Activated CD4-positive, alpha-beta T cell treated with anti-CD3 and anti-CD28 coated beads, Interleukin-2, Interleukin-6, amounts not matched to agents 100 ng/mL and 50 ng/mL, durations not matched to agents 16 hours and 8 hours (primary cell): ENCODE data around the gene FABP6.
"Not testable (repeated sequence)": the region's sequence is repeated elsewhere in the genome, so short reads cannot be mapped to it uniquely, and the experiment has no call there.

Source experiments
- DNase-seq: peaks from one replicate; pipeline ENCODE4 v3.0.0-alpha.2; 2020

Gene FABP6

DNA sequence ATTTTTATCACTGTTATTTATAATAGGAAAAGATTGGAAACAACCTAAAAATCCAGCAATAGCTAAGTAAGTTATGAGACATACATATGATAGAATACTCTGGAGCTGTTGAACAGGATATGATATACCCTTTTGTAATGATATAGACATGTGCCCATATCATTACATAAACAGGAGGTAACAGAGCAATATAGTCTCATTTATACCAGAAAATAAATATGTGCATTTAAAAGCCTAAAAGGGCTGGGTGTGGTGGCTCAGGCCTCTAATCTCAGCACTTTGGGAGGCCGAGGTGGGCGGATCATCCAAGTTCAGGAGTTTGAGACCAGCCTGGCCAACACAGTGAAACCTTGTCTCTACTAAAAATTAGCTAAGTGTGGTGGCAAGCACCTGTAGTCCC is 2.3 kb upstream of the FABP6 start:
- no peak for DNase-seq

DNA sequence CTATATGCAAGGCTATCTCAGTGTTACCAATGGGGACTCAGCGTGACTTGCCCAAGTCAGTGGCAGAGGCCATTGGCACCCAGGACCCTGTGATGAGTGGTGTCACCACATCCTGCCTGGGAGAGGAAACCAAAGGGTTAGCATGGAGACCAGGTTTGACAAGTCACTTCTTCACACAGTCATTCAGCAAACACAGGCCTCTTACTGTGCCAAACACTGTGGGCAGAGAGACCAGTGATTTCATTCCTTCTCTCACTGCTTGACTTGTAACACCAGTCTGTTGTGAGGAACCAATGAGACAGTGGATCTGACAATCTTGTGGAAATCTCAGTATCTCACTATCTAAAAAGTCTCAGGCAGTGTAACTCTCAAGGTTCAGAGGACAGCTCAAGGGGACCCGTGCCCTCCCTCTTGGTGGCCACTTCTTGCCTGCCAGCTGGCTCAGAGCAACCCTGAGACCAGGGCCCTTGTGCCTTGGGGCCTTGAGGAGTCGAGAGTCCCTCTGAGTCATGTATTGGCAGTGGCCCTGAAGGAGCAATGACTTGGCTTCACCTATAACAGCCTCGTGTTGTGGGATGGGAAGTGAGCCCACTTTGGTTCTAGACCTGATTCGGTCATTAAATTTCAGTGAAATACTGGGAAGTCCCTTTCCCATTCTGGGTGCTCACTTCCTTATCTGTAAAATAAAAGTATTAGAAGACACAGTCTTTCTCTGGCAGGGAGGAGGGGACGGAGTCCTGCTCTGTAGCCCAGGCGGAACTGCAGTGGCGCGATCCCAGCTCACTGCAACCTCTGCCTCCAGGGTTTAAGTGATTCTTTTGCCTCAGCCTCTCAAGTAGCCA is 1.6 kb downstream of the FABP6 start:
- peak; percentile 29 for DNase-seq

DNA sequence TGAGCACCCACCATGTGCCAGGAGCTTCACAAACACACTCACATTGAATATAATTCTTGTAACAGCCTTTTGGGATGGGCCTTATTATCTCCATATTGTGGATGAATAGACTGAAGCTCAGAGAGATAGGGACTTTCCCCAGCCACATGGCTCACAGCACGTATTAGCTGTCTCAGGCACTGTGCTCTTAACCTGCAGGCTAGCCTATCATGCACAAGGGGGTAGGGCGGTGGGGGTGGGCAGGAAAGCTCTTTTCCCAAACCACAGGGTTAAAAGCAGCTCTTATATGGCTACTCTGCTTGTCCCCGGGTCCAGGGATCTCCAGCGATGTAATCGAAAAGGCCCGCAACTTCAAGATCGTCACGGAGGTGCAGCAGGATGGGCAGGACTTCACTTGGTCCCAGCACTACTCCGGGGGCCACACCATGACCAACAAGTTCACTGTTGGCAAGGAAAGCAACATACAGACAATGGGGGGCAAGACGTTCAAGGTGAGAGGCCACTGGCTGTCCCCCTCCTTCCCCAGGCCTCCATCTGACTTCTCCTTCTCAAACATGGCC is 2.6 kb downstream of the FABP6 start:
- peak; percentile 9 for DNase-seq

DNA sequence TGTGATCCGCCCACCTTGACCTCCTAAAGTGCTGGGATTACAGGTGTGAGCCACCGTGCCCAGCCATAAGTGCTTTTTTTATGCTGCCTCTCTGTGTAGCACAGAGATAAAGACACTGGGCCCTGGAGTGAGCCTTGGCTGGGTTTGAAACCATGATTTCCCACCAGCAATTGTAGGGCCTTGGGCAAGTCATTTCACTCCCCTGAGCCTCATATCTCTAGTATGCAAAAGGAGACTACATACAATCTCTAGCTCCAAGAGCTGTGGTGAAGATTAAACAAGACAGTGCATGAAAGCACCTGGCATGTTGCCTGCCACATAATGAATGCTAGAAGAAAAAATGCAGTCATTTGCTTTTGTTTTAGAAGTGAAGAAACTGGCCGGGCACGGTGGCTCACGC is 3.9 kb downstream of the FABP6 start:
- DNase-seq: no peak

DNA sequence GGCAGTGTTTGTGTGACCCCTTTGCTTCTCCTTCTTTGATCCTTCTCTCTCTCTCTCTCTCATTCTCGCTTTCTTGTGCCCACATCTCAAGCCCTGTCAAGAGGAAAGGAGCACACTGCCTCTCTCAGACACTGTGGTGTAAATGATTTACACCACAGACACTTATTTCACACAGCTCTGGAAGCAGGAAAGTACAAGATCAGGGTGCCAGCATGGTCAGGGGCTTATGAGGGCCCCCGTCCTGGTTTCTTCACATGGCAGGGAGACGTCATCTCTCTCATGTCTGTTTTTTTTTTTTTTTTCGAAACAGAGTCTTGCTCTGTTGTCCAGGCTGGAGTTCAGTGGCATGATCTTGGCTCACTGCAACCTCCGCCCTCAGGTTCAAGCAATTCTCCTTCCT is 6.4 kb downstream of the FABP6 start:
- DNase-seq: no peak

GRCh38 chr5:160237571-160238093 is 8.3 kb downstream of the FABP6 start:
- DNase-seq: no peak

- no peak for DNase-seq
These were observed 11.0 kb downstream of the FABP6 start for GRCh38 chr5:160240350-160240749.

DNA sequence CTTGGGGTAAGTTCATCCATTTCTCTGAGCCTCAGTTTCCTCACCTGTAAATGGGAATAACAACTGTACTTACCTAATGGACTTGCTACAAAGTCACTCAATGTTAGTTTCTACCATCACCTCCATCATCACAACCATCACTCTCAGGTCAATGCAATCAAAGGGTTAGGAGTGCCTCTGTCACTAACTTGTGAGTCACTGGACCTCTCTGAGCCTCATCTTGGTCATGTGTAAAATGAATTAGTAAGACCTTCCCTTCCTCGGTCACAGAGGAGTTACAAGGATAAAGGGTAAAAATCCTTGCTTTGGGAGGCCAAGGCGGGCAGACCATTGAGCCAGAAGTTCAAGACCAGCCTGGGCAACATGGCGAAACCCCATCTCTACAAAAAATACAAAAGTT is 12.8 kb downstream of the FABP6 start:
- no peak for DNase-seq

GRCh38 chr5:160245506-160246086 is 16.3 kb downstream of the FABP6 start:
- DNase-seq: no peak

GRCh38 chr5:160249570-160249969 is 20.3 kb downstream of the FABP6 start:
- not testable (repeated sequence) for DNase-seq

DNA sequence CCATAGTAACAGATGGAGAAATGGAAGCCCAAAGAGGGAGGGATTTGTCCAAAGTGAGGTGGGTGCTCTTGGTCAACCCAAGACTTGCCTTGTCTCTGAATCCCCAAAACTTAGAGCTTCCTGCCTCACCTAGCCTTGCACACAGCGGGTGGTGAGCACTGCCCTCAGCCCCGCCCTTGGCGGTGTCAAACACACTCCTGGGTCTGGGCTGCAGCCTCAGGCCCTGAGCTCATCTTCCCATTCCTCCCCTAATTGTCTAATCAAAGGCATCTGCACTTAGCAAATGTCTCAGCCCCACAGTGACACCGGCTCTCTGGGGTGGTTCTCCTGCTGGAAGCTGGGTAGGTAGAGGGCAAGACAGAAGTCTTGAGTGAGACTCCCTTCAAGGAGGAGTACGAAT is 20.9 kb downstream of the FABP6 start:
- DNase-seq: no peak

DNA sequence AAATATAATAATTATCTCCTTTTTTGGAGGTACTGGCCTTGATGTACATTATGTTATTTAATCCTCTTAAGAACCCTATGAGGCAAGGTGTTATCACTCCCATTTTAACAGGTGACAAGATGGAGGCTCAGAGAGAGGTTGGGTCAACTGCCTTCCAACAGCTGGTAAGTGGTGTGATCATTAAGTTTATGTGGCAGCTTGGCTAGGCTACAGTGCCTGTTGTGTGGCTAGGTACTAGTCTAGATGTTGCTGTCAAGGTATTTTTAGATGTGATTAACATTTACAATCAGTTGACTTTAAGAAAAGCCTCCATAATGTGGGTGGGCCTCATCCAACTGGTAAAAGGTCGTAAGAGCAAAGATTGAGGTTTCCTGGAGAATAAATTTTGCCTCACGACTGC is 21.5 kb downstream of the FABP6 start:
- no peak for DNase-seq

DNA sequence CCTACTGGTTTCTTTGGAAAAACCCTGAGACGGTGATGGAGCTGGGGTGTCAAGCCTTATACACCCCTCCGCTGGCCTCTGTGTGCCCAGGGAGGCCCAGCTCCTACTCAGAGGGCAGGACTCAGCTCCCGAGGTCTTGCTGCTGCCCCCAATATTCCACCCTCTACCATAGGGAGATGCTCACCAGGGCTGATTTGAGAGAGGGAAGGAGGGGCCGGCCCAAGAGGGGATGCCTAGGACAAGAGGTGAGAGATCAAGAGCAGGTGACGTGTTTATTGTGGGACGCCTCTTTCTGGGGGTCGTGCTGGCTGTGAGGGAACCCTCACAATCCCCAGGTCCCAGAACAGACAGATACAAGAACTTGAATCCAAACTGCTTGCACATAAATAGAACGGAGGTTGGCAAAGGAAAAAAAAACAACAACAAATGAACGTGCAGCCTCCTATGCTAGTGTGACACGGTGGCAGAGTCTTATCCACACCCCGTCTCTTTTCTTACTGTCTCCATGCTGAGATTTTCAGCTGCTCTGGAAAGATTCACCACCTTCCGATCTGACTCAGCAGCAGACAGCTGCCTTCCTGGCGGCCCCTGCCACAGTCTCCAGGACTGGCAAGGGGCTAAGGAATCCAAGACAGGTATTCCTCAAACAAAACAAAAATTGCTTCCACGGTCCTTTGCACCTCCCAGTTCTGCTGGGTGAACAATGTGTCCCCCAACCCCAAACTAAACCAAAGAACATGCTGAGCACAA is 22.3 kb downstream of the FABP6 start:
- DNase-seq: no peak

DNA sequence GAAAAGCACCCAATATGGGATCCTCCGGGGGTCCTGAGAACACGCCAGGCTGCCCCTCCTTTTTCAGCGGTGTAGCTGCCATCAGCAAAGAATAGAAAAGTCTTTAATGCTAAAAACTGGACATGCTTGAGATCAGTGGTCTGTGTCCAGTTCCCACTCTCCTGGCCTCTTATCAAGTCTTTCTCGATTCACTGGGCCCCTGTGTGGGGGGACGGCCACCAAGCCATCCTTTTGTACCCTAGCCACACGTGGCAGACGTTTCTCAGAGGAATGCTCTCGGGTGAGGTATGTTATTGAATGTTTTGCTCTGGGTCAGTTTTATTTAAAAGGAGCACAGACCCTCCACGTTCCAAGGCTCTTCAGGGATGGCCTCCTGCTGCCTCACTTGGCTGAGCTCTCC is 23.6 kb downstream of the FABP6 start:
- no peak for DNase-seq

DNA sequence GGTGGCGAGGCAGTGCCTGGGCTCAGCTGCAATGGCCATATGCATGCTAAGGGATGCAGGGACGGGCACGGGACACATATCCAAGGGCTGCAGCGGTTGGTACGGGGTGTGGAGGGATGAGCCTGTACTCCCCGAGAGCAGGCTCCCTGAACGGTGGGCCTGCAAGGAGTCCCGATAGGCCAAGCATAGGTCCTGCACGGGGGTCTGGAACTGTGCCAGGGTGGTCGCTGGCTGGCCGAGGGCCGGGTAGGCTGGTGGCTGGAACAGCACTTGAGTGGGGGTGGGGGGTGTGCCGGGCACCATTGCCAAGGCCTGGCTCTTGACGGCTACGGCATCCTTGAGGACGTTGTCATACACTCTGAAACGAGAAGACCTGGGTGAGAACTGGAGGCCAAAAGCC is 24.1 kb downstream of the FABP6 start:
- no peak for DNase-seq

DNA sequence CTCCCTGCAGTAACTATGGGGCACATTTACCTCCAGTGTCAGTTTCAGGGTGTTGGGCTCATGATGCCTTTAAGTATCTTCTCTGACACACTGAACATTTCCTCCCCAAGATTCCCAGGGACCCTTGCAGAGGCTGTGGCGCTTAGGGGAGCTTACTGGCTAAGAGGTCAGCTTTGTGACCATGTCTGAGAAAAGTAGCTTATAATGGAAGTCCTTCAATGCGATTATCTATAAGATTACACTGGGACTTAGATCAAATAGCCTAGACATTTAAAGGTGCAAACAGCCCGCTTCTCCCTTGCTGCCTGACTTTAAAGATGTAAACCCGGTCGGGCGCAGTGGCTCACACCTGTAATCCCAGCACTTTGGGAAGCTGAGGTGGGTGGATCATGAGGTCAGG is 25.4 kb downstream of the FABP6 start:
- no peak for DNase-seq

- DNase-seq: no peak
These were observed 30.0 kb downstream of the FABP6 start for GRCh38 chr5:160259341-160259740.

- no peak for DNase-seq
These were observed 30.9 kb downstream of the FABP6 start for GRCh38 chr5:160260006-160260775.

- no peak for DNase-seq
These were observed 31.8 kb downstream of the FABP6 start for GRCh38 chr5:160260881-160261815.

DNA sequence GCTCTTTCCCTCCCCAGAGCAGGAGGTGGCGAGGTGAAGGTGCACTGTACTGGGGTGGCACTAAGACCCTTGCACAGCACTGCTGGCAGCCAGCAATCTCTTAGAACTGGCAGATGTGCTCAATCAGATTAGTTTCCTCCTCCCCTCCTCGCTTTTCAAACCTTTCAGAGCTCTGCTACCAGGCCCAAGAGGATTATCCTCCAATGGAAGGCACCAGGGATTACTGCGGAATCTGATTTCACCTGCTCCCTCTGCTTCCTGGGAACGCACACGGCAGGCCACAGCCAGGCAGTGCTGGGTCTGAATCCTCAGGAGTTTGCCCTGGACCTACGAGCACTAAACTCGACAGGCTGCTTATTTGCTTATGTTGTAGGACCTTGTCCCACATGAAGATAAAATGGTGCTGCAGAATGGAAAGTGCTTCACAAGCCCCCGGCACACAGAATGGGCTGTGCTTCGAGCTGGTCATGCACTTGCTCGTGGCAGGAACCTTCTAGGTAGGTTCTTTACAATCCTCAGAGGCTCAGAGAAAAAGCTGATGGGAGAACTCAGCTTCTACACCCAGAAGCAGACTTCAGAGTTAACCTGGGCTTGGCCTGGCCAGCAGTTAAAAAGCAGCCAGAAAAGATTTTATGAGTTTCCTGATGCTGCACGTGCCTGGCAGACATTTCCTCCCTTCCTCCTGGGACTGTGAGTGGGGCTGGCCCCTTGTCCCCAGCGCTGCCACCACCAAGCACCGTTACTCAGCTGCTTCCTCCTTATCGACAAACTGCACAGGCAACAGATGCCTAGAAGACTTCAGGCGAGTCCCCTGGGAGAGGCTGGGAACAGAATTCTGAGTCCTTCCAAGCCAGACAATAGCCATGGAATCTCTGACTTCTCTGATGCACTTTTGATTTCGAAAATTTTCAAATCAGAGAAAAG is 33.1 kb downstream of the FABP6 start:
- no peak for DNase-seq
